HCT116 (cell line): Measurements from ENCODE around the gene PLCZ1. TPM values are rescaled to one million over a fixed set of nuclear protein-coding genes. Genes with fewer than 3 reads are reported as not detected.

ENCODE experiments used
- ATAC-seq: fragments of 200-7000 bp; cut with Tn5 transposase; 2 replicates; pipeline ENCODE4 v1.9.1; 2020; ENCODE audit warnings: mild to moderate bottlenecking, moderate library complexity
- BruUV-seq: library from RNA; stranded (reverse); fragments of 400-500 nt; replicated peaks from 2 replicates; lab custom pipeline; 2021; lab: Mats Ljungman, UMichigan
- CTCF ChIA-PET: fragments of 300-600 bp; sonication (Branson Sonifier 250); formaldehyde crosslinking; loops from one replicate; lab custom pipeline; 2021; ENCODE audit warnings: antibody characterized with exemption; lab: Charles Lee
- POLR2A ChIA-PET: fragments of 300-600, 350-600 bp; sonication (Branson Sonifier 250); formaldehyde crosslinking; loops from one replicate; lab custom pipeline; 2021; ENCODE audit warnings: antibody characterized with exemption; lab: Charles Lee
- RAD21 ChIA-PET, 2 experiments: fragments of 300-600 bp; sonication (Branson Sonifier 250); formaldehyde crosslinking; loops; one replicate each; lab custom pipeline; 2023; ENCODE audit warnings: low total read pairs in 2 of 2; ENCODE audit not compliant: uncharacterized antibody in 2 of 2, unreplicated experiment in 2 of 2, low non-redundant PET in 1 of 2; lab: Charles Lee
- DNase-seq: peaks from one replicate; pipeline ENCODE4 v3.0.0-alpha.2; 2010; ENCODE audit warnings: low read depth, low spot score
- H2AFZ ChIP-seq: fragments of 200-600 bp; shearing (Covaris generic), sonication (generic); 2 replicates; pipeline ENCODE4 v1.6.1; 2017; ENCODE audit warnings: low read depth, mixed run types, mixed read lengths, antibody characterized with exemption, low read length; ENCODE audit not compliant: poor library complexity, severe bottlenecking
- H3K27ac ChIP-seq: 2 replicates; pipeline ENCODE4 v1.5.1; 2012; ENCODE audit warnings: low read depth, low read length
- H3K27me3 ChIP-seq: fragments of 200-600 bp; sonication (generic); 2 replicates; pipeline ENCODE4 v1.6.1; 2016; ENCODE audit warnings: mixed run types, low read length, mixed read lengths; ENCODE audit not compliant: insufficient read depth
- H3K36me3 ChIP-seq, 2 experiments: fragments of 200-500 bp in 1 of 2; fragments of 200-600 bp in 1 of 2; sonication (Bioruptor generic) in 1 of 2; sonication (generic) in 1 of 2; 2 replicates each; pipeline versions ENCODE4 v1.5.1 to v1.6.1; 2014 to 2016; ENCODE audit warnings: low read length in 2 of 2, inconsistent platforms in 1 of 2, mixed read lengths in 1 of 2, mixed run types in 1 of 2; ENCODE audit not compliant: insufficient read depth in 2 of 2, control insufficient read depth in 1 of 2
- H3K4me1 ChIP-seq, 2 experiments: fragments of 200-600 bp in 1 of 2; sonication (generic) in 1 of 2; 2 replicates each; pipeline versions ENCODE4 v1.5.1 to v1.6.1; 2012 to 2017; ENCODE audit warnings: low read length in 2 of 2, inconsistent platforms in 1 of 2, mild to moderate bottlenecking in 1 of 2, mixed read lengths in 1 of 2, mixed run types in 1 of 2, moderate library complexity in 1 of 2; ENCODE audit not compliant: insufficient read depth in 2 of 2, control insufficient read depth in 1 of 2
- H3K4me2 ChIP-seq: fragments of 200-600 bp; sonication (generic); 2 replicates; pipeline ENCODE4 v1.6.1; 2017; ENCODE audit warnings: mixed run types, low read length, mixed read lengths
- H3K4me3 ChIP-seq, 2 experiments: fragments of 200-600 bp in 1 of 2; sonication (generic) in 1 of 2; replicated peaks in 1 of 2; 2 replicates each; pipeline ENCODE4 v1.5.1; 2011 to 2016; ENCODE audit warnings: low read length in 2 of 2, control low read depth in 1 of 2, low read depth in 1 of 2, mild to moderate bottlenecking in 1 of 2, mixed read lengths in 1 of 2, mixed run types in 1 of 2
- H3K79me2 ChIP-seq: fragments of 200-600 bp; sonication (generic); 2 replicates; pipeline ENCODE4 v1.6.1; 2017; ENCODE audit warnings: mild to moderate bottlenecking, mixed run types, low read length, moderate library complexity, mixed read lengths; ENCODE audit not compliant: insufficient read depth
- H3K9ac ChIP-seq: fragments of 200-600 bp; sonication (generic); 2 replicates; pipeline ENCODE4 v1.6.1; 2016; ENCODE audit warnings: low read length, mixed read lengths
- H3K9me2 ChIP-seq: fragments of 200-600 bp; sonication (generic), shearing (Covaris generic); 2 replicates; pipeline ENCODE4 v1.6.1; 2017; ENCODE audit warnings: mixed run types, mild to moderate bottlenecking, moderate library complexity; ENCODE audit not compliant: insufficient read depth
- H3K9me3 ChIP-seq, 2 experiments: fragments of 200-500 bp in 1 of 2; fragments of 200-600 bp in 1 of 2; sonication (Bioruptor generic) in 1 of 2; sonication (generic) in 1 of 2; 2 replicates each; pipeline ENCODE4 v1.6.1; 2014 to 2017; ENCODE audit warnings: low read length in 2 of 2, mixed read lengths in 2 of 2, inconsistent platforms in 1 of 2, low read depth in 1 of 2, mild to moderate bottlenecking in 1 of 2, mixed run types in 1 of 2, moderate library complexity in 1 of 2; ENCODE audit not compliant: control insufficient read depth in 1 of 2, insufficient read depth in 1 of 2
- H4K20me1 ChIP-seq: fragments of 200-600 bp; sonication (generic), shearing (Covaris generic); 2 replicates; pipeline ENCODE4 v1.6.1; 2017; ENCODE audit warnings: mixed run types, mild to moderate bottlenecking, moderate library complexity; ENCODE audit not compliant: insufficient read depth
- CEBPB ChIP-seq: IDR thresholded peaks from 2 replicates; pipeline ENCODE4 v1.6.1; 2012; ENCODE audit warnings: low read depth
- EGR1 ChIP-seq: IDR thresholded peaks from 2 replicates; pipeline ENCODE4 v1.6.1; 2012; ENCODE audit warnings: low read depth
- ELF1 ChIP-seq: IDR thresholded peaks from 2 replicates; pipeline ENCODE4 v1.6.1; 2012; ENCODE audit warnings: low read depth, borderline replicate concordance
- EZH2 ChIP-seq: fragments of 200-600 bp; sonication (generic); IDR thresholded peaks from 2 replicates; pipeline ENCODE4 v1.6.1; 2017; ENCODE audit warnings: antibody characterized with exemption, mixed run types
- JUND ChIP-seq: IDR thresholded peaks from 2 replicates; pipeline ENCODE4 v1.6.1; 2012
- POLR2A ChIP-seq: IDR thresholded peaks from 2 replicates; pipeline ENCODE4 v1.7.0; 2011; ENCODE audit warnings: borderline replicate concordance; ENCODE audit not compliant: insufficient read depth, insufficient read length; ENCODE audit errors: extremely low read depth
- POLR2AphosphoS5 ChIP-seq: IDR thresholded peaks from 2 replicates; pipeline ENCODE4 v1.6.1; 2011; ENCODE audit warnings: mild to moderate bottlenecking, low read depth, low read length, moderate library complexity
- RAD21 ChIP-seq: IDR thresholded peaks from 2 replicates; pipeline ENCODE4 v1.6.1; 2012; ENCODE audit warnings: low read depth, mild to moderate bottlenecking
- REST ChIP-seq: IDR thresholded peaks from 2 replicates; pipeline ENCODE4 v1.6.1; 2012; ENCODE audit warnings: low read depth
- SP1 ChIP-seq: IDR thresholded peaks from 2 replicates; pipeline ENCODE4 v1.6.1; 2012; ENCODE audit warnings: low read depth
- TCF7L2 ChIP-seq: IDR thresholded peaks from 2 replicates; pipeline ENCODE4 v1.7.0; 2011; ENCODE audit warnings: borderline replicate concordance, inconsistent platforms; ENCODE audit not compliant: insufficient read depth, insufficient read length; ENCODE audit errors: extremely low read depth
- ZBTB33 ChIP-seq: IDR thresholded peaks from 2 replicates; pipeline ENCODE4 v1.6.1; 2011; ENCODE audit warnings: mild to moderate bottlenecking, low read length, moderate library complexity; ENCODE audit not compliant: insufficient replicate concordance; ENCODE audit errors: extremely low read depth
- ZFX ChIP-seq: fragments of 450-650 bp; IDR thresholded peaks from 2 replicates; pipeline ENCODE4 v1.6.1; 2017
- intact Hi-C: fragments of 100-400 bp; cut with micrococcal nuclease; formaldehyde crosslinking; loops from 2 replicates; pipeline ENCODE4 v1.10.0; 2022
- total RNA-seq: library from RNA; stranded (reverse); gene quantifications from one replicate; pipeline ENCODE4 v1.2.1, GENCODE V29; 2021; ENCODE audit not compliant: unreplicated experiment
- TF ChIP-seq, protein P1 (sequence below): IDR thresholded peaks from 2 replicates; pipeline ENCODE4 v1.6.1; 2012

The PLCZ1 gene
- total RNA-seq, 1 experiment from 2014 or later, result not detected

DNA sequence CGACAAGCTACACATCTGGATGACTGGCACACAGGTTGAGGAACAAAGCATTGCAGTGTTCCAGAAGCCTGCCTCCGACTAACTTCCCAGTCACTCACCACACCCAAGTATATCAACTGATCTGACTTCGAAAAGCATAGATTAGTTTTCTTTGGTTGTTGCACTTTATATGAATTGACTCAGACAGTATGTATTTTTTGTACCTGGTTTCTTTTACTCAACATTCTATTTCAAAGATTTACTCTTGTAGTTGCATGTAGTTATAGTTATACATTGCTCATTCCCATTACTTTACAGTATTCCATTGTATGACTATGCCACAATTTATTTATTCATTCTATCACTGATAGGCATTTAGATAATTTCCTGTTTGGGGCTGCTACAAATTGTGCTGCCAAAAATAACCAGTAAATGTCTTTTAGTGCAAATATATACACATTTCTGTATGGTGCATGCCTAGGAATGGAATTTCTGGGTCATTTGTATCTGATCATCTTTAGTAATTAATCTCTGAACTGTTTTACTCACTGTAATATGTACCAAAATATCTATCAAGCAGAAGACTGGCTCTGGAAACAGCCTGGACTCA, 17.8 kb downstream of the PLCZ1 start:
- TF ChIP-seq POLR2AphosphoS5, result no peak
- no peak for TF ChIP-seq POLR2A
- no peak for TF ChIP-seq RAD21
- no peaks in the 10 kb centered on the region for H3K79me2 ChIP-seq
- ChIA-PET CTCF (no interaction called here), RAD21 (no interaction called here), POLR2A (no interaction called here)
- no peak overlapping the region for H3K9ac ChIP-seq
- H4K20me1 ChIP-seq, result no peaks in the 10 kb centered on the region
- no peak for ATAC-seq
- no peaks in the 10 kb centered on the region for H3K36me3 ChIP-seq
- no peak for DNase-seq
- no peaks in the 10 kb centered on the region for H3K9me3 ChIP-seq
- no peak overlapping the region for H3K4me2 ChIP-seq
- peaks cover 0 to 17% of the 10 kb centered on the region in 2 experiments; a peak in 2 of 4 replicates for H3K4me1 ChIP-seq
- no peaks in the 10 kb centered on the region for H3K27me3 ChIP-seq
- no TSS peak for BruUV-seq
- peak overlapping the region; percentile 48 for H2AFZ ChIP-seq
- H3K9me2 ChIP-seq, result no peaks in the 10 kb centered on the region
- H3K4me3 ChIP-seq, result no peak overlapping the region
- intact Hi-C loops, result no loop called here
- H3K27ac ChIP-seq, result no peak overlapping the region

DNA sequence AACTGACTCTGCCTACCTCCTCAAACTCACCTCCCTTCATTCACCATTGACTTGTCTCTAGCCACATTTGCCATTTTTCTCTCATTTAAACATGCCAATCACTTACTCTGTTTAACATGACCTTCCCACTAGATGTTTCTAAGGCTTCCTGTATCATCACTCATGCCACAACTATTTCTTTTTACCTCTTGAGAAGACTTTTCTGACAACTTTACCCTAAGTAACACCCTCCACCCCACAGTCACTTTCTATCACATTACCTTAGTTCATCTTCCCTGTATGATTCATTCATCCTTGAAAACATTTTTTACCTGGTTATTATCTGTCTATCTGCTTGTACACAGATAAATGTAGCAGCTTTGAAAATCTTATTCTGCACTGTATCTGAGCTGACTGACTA, 19.4 kb downstream of the PLCZ1 start:
- ChIA-PET POLR2A (no interaction called here), CTCF (no interaction called here), RAD21 (no interaction called here)
- no peaks in the 10 kb centered on the region for H3K9me3 ChIP-seq
- H3K27me3 ChIP-seq, result no peaks in the 10 kb centered on the region
- intact Hi-C loops, result no loop called here
- H3K4me3 ChIP-seq, result no peak overlapping the region
- no peak overlapping the region for H3K9ac ChIP-seq
- no peak overlapping the region for H3K4me2 ChIP-seq
- ATAC-seq (no peak), DNase-seq (no peak)
- H2AFZ ChIP-seq, result no peak overlapping the region
- H4K20me1 ChIP-seq, result no peaks in the 10 kb centered on the region
- peaks cover 0 to 8% of the 10 kb centered on the region in 2 experiments; a peak in 2 of 4 replicates for H3K4me1 ChIP-seq
- no peaks in the 10 kb centered on the region for H3K9me2 ChIP-seq
- H3K27ac ChIP-seq, result no peak overlapping the region
- no peaks in the 10 kb centered on the region for H3K36me3 ChIP-seq
- BruUV-seq, result no TSS peak
- H3K79me2 ChIP-seq, result no peaks in the 10 kb centered on the region
- TF ChIP-seq POLR2AphosphoS5 (no peak), ZFX (no peak), SP1 (no peak), CEBPB (no peak), REST (no peak), ELF1 (no peak), TCF7L2 (no peak), EZH2 (no peak), EGR1 (no peak), RAD21 (no peak), ZBTB33 (no peak), POLR2A (no peak), JUND (no peak)
- TF ChIP-seq, protein P1, sequence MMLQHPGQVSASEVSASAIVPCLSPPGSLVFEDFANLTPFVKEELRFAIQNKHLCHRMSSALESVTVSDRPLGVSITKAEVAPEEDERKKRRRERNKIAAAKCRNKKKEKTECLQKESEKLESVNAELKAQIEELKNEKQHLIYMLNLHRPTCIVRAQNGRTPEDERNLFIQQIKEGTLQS, result no peak
